ENCODE data around the gene MAPK6. TPM values are rescaled to one million over a fixed set of nuclear protein-coding genes. Genes with fewer than 3 reads are reported as not detected.

Gene MAPK6
- total and polyA plus RNA-seq, 8 donors: 24.6 to 35.8 (median 26.4) TPM

DNA sequence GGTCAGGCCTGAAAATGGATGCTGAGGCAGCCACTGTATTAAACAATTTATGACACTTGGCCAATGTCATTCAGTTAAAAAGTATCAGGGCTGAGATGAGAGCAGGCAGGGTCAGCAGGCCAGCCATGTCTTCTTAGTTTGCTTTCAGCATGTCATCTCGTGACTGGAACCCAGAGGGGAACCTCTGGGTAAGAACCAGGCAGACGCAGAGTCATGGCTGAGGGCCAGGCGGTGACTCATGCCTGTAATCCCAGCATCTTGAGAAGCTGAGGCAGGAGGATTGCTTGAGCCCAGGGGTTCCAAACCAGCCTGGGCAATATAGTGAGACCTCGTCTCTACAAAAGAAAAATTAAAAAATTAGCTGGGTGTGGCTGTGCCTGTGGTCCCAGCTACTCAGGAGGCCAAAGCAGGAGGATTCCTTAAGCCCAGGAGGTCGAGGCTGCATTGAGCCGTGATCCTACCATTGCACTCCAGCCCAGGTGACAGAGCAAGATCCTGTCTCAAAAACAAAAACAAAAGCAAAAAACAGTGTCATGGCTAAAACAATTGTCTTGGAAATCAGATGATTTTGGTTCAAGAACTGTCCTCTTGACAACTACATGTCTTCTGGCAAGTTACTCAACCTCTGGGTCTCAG, 81.9 kb downstream of the MAPK6 start:
- no peak overlapping the region for H3K4me3 ChIP-seq
- TF ChIP-seq CTCF (IDR thresholded peaks at IDR 0.05): no peak
- no peak for ATAC-seq
- H3K27me3 ChIP-seq: no peaks in the 10 kb centered on the region
- H3K27ac ChIP-seq: no peak overlapping the region
- peaks cover 3 to 4% of the 10 kb centered on the region in 2 donors for H3K4me1 ChIP-seq
- H3K36me3 ChIP-seq: no peaks in the 10 kb centered on the region
- intact Hi-C loops (cut with DNase I): no loop called here
- H3K9me3 ChIP-seq: no peaks in the 10 kb centered on the region
- peak in 3 of 4 donors; percentile 37 to 89 (median 88) for DNase-seq

DNA sequence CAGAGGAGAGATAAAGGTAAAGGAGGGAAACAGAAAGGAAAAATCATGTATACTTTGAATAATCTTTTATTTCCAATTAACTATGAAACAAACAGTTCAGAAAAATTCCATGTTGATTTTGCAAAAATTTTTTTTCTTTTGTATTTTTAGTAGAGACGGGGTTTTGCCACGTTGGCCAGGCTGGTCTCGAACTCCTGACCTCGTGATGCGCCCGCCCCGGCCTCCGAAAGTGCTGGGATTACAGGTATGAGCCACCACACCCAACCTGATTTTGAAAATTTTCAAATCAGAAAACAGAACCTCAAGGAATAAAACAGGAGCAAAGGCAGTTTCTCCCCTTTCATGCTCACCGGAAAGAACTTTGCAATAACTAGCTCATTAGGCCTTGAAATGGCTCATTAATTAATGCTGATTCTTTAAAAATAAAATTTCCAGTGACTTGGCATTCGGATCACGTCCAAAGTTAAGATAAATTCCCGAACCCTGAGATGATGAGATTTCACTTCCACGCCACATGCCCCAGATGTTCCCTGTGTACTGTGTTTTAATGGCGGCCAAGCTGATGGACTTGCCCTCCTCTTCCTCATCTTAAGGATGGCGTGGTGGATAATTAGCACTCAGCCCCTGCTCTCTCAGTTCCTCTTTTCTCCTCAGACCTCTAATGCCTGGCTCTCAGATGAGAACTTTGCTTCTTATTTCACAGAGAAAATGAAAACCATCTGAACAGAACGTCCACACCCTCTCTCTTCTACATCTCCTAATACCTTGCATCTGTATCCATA, 82.7 kb downstream of the MAPK6 start:
- no peaks in the 10 kb centered on the region for H3K27me3 ChIP-seq
- no peaks in the 10 kb centered on the region for H3K36me3 ChIP-seq
- intact Hi-C loops (cut with DNase I): no loop called here
- H3K4me3 ChIP-seq: no peak overlapping the region
- DNase-seq (no peak), ATAC-seq (no peak)
- no peaks in the 10 kb centered on the region for H3K9me3 ChIP-seq
- peaks cover 3 to 4% of the 10 kb centered on the region in 2 donors for H3K4me1 ChIP-seq
- H3K27ac ChIP-seq: no peak overlapping the region
- TF ChIP-seq CTCF (IDR thresholded peaks at IDR 0.05): no peak

DNA sequence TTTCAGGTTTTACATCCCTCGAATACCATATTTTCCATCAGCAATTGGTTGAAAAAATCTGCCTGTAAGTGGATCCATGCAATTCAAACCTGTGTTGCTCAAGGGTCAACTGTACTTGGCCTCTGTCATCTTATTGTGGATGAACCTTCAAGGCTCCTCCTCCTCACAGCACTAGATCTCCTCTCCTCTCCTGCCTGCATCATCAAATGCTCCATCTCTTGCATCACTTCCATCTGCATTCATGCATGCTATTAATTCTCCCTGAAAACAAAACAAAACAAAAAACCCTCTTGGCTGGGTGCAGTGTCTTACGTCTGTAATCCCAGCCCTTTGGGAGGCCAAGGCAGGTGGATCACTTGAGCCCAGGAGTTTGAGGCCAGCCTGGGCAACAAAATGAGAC, 83.4 kb downstream of the MAPK6 start:
- Histone ChIP-seq H3K4me3 (no peak overlapping the region), H3K4me1 (peaks cover 3 to 4% of the 10 kb centered on the region in 2 donors), H3K36me3 (no peaks in the 10 kb centered on the region), H3K9me3 (no peaks in the 10 kb centered on the region), H3K27me3 (no peaks in the 10 kb centered on the region), H3K27ac (no peak overlapping the region)
- ATAC-seq (no peak), DNase-seq (no peak)
- TF ChIP-seq CTCF (IDR thresholded peaks at IDR 0.05): no peak
- intact Hi-C loops (cut with DNase I): no loop called here

- Histone ChIP-seq H3K4me1 (peaks cover 3 to 4% of the 10 kb centered on the region in 2 donors), H3K27me3 (no peaks in the 10 kb centered on the region), H3K4me3 (no peak overlapping the region), H3K36me3 (no peaks in the 10 kb centered on the region), H3K9me3 (no peaks in the 10 kb centered on the region), H3K27ac (no peak overlapping the region)
- peak; percentile 77 for ATAC-seq
- intact Hi-C loops (cut with DNase I): no loop called here
- TF ChIP-seq CTCF (IDR thresholded peaks at IDR 0.05): no peak
- DNase-seq: peak in 1 of 4 donors; percentile 66
These were observed 84.5 kb downstream of the MAPK6 start for GRCh38 chr15:52103217-52104207.

Measured in left lung (tissue), 10 donors.